HepG2 (cell line): Measurements from ENCODE around the gene VSIG10L. TPM values are rescaled to one million over a fixed set of nuclear protein-coding genes. Genes with fewer than 3 reads are reported as not detected.

Source experiments
- BRCA1 ChIP-seq: sonication (generic); formaldehyde crosslinking; IDR thresholded peaks from 2 replicates; pipeline ENCODE4 v1.4.0; 2020; ENCODE audit warnings: missing genetic modification reagents
- CEBPZ ChIP-seq: IDR thresholded peaks from 2 replicates; pipeline ENCODE4 v1.6.1; 2012; ENCODE audit warnings: low read length, improper control_type of control experiment
- CREB1 ChIP-seq, 2 experiments: fragments of 450-650 bp in 1 of 2; IDR thresholded peaks; 2 replicates each; pipeline ENCODE4 v1.6.1; 2016 to 2017; ENCODE audit warnings: control low read depth in 1 of 2, mild to moderate bottlenecking in 1 of 2, missing compliant biosample characterization in 1 of 2, missing genetic modification characterization in 1 of 2
- KLF12 ChIP-seq: sonication (generic); formaldehyde crosslinking; IDR thresholded peaks from 2 replicates; pipeline ENCODE4 v1.4.0; 2020; ENCODE audit warnings: missing genetic modification reagents, borderline replicate concordance
- MIER2 ChIP-seq: IDR thresholded peaks from 2 replicates; pipeline ENCODE4 v1.6.1; 2016; ENCODE audit warnings: missing biosample characterization, missing genetic modification reagents
- NFATC3 ChIP-seq: sonication (generic); formaldehyde crosslinking; IDR thresholded peaks from 2 replicates; pipeline ENCODE4 v1.5.1; 2020; ENCODE audit warnings: mild to moderate bottlenecking, missing genetic modification reagents
- PITX1 ChIP-seq: sonication (generic); formaldehyde crosslinking; IDR thresholded peaks from 2 replicates; pipeline ENCODE4 v1.5.1; 2020; ENCODE audit warnings: mild to moderate bottlenecking, missing genetic modification reagents
- STAG1 ChIP-seq: sonication (generic); formaldehyde crosslinking; IDR thresholded peaks from 2 replicates; pipeline ENCODE4 v1.4.0; 2020; ENCODE audit warnings: missing genetic modification reagents
- TEAD3 ChIP-seq: optimal IDR thresholded peaks from 2 replicates; pipeline ENCODE3; 2016; ENCODE audit warnings: borderline replicate concordance
- ZBTB37 ChIP-seq: sonication (generic); formaldehyde crosslinking; IDR thresholded peaks from 2 replicates; pipeline ENCODE4 v1.4.0; 2020; ENCODE audit warnings: mild to moderate bottlenecking, missing genetic modification reagents
- ZFYVE20 ChIP-seq: sonication (generic); formaldehyde crosslinking; IDR thresholded peaks from 2 replicates; pipeline ENCODE4 v1.8.0; 2023; ENCODE audit warnings: low read depth, mild to moderate bottlenecking, moderate library complexity, missing genetic modification reagents, borderline replicate concordance
- ZNF234 ChIP-seq: sonication (generic); formaldehyde crosslinking; conservative IDR thresholded peaks from 2 replicates; pipeline ENCODE4 v1.5.1; 2020; ENCODE audit warnings: mild to moderate bottlenecking, missing genetic modification reagents
- ZNF281 ChIP-seq: sonication (generic); formaldehyde crosslinking; IDR thresholded peaks from 2 replicates; pipeline ENCODE4 v1.4.0; 2020; ENCODE audit warnings: missing genetic modification reagents, borderline replicate concordance
- ZNF30 ChIP-seq: sonication (generic); formaldehyde crosslinking; IDR thresholded peaks from 2 replicates; pipeline ENCODE4 v1.5.0; 2020; ENCODE audit warnings: mild to moderate bottlenecking, missing genetic modification reagents
- ZNF776 ChIP-seq: sonication (generic); formaldehyde crosslinking; IDR thresholded peaks from 2 replicates; pipeline ENCODE4 v1.4.0; 2020; ENCODE audit warnings: mild to moderate bottlenecking, missing genetic modification reagents
- polyA plus RNA-seq, 8 experiments: library from polyadenylated mRNA; depleted of rRNA in 3 of 8; stranded (reverse) in 7 of 8; unstranded in 1 of 8; fragments of >200 nt; fragmentation: Illumina TruSeq in 4 of 8; extraction: Trizol in 4 of 8; gene quantifications; 2 replicates each; pipeline versions ENCODE4 v1.2.1 to v1.2.3, GENCODE V29; 2011 to 2016; ENCODE audit warnings: low read depth in 4 of 8, missing spikeins in 1 of 8, mixed read lengths in 1 of 8; ENCODE audit not compliant: insufficient read depth in 1 of 8
- total RNA-seq, 5 experiments: library from RNA; depleted of rRNA; stranded (reverse); fragments of >200 nt; fragmentation: Illumina TruSeq; extraction: Trizol; gene quantifications; 2 replicates each; pipeline ENCODE4 v1.2.3, GENCODE V29; 2016; ENCODE audit warnings: low read depth in 1 of 5
- TF ChIP-seq, protein P1 (sequence below): sonication (generic); formaldehyde crosslinking; conservative IDR thresholded peaks from 2 replicates; pipeline ENCODE4 v1.8.0; 2022; ENCODE audit warnings: missing genetic modification reagents
- TF ChIP-seq, protein P2 (sequence below): IDR thresholded peaks from 2 replicates; pipeline ENCODE4 v1.6.1; 2016; ENCODE audit warnings: mild to moderate bottlenecking, missing biosample characterization, missing genetic modification reagents
- TF ChIP-seq, protein P3 (sequence below): sonication (generic); formaldehyde crosslinking; IDR thresholded peaks from 2 replicates; pipeline ENCODE4 v1.8.0; 2022; ENCODE audit warnings: missing genetic modification reagents, low read depth, mild to moderate bottlenecking, borderline replicate concordance

VSIG10L gene
- total and polyA plus RNA-seq, 2 of the 13 experiments (the other 11 are each of a cell fraction or from before 2014, with no cell fraction given): 2.7 to 8.5 TPM

- TF ChIP-seq, protein P1, sequence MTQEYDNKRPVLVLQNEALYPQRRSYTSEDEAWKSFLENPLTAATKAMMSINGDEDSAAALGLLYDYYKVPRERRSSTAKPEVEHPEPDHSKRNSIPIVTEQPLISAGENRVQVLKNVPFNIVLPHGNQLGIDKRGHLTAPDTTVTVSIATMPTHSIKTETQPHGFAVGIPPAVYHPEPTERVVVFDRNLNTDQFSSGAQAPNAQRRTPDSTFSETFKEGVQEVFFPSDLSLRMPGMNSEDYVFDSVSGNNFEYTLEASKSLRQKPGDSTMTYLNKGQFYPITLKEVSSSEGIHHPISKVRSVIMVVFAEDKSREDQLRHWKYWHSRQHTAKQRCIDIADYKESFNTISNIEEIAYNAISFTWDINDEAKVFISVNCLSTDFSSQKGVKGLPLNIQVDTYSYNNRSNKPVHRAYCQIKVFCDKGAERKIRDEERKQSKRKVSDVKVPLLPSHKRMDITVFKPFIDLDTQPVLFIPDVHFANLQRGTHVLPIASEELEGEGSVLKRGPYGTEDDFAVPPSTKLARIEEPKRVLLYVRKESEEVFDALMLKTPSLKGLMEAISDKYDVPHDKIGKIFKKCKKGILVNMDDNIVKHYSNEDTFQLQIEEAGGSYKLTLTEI (CRISPR knock-in tag): no peak
- TF ChIP-seq ZNF30 (CRISPR knock-in tag) (no peak; the same call in 1 of the 2 replicates), KLF12 (CRISPR knock-in tag) (peak; percentile 64), CREB1 (IDR thresholded peaks at IDR 0.05) (no peak), CREB1 (CRISPR knock-in tag; IDR thresholded peaks at IDR 0.05) (no peak), ZBTB37 (no peak), TEAD3 (CRISPR knock-in tag) (no peak), ZFYVE20 (CRISPR knock-in tag) (no peak), ZNF281 (0 out of 2 replicates have a peak, but pooled peaks have one; percentile 33), MIER2 (CRISPR knock-in tag) (peak; percentile 54; the same call in 1 of the 2 replicates), BRCA1 (CRISPR knock-in tag) (no peak), NFATC3 (peak; percentile 87; the same call in 1 of the 2 replicates), STAG1 (no peak; the same call in 1 of the 2 replicates), ZNF776 (CRISPR knock-in tag) (peak; percentile 77; the same call in 1 of the 2 replicates), ZNF234 (CRISPR knock-in tag) (peak; percentile 71; the same call in 1 of the 2 replicates), PITX1 (CRISPR knock-in tag) (peak; percentile 71), CEBPZ (no peak)
- TF ChIP-seq, protein P2, sequence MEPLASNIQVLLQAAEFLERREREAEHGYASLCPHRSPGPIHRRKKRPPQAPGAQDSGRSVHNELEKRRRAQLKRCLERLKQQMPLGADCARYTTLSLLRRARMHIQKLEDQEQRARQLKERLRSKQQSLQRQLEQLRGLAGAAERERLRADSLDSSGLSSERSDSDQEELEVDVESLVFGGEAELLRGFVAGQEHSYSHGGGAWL (CRISPR knock-in tag): peak; percentile 67
- TF ChIP-seq, protein P3, sequence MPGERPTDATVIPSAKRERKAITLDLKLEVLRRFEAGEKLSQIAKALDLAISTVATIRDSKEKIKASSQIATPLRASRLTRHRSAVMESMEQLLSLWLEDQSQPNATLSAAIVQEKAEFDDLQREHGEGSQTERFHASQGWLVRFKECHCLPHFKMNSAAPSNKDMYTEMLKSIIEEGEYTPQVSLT (CRISPR knock-in tag): no peak
These were observed 25.8 kb upstream of the VSIG10L start (continued) for GRCh38 chr19:51367565-51368365.
